Measurements from ENCODE around the gene NACC1.
A peak's percentile ranks its signal among the peaks of the same experiment; 100 is the strongest.

Gene NACC1

DNA sequence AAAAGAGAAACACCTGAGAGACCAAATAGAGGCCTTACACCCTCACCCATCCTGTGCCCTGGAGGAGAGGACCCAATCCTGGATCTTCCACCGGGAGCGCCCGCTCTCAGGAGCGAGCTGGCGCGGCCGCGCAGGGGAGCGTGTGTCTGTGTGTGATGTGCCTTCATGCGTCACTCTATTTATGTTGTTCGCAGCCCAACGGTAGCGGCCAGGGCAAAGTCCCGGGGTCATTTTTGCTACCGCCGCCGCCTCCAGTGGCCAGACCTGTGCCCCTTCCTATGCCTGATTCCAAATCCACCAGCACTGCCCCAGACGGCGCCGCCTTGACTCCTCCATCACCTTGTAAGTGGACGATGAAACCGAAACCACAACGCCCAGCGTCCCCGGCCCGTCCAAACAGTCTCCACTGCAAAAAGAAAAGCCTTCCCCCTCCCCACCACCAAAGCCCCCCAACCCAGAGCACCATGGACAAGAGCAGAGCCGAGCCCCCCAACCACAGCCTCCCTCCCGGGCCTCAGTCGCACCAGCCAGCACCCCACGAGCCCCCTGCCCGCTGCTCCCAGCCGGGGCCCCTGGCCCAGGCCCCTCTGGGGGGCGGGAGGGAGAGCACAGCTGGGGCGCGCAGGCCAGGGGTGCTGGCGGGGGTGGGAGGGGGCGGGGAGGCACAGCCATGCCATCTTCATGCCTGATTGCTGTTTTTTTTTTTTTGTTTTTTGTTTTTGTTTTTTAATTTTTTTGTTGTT is 30.1 kb upstream of the NACC1 start:
- no peak for DNase-seq (ENCODE audit: low read depth in 2 of 3, low spot score in 2 of 3)

DNA sequence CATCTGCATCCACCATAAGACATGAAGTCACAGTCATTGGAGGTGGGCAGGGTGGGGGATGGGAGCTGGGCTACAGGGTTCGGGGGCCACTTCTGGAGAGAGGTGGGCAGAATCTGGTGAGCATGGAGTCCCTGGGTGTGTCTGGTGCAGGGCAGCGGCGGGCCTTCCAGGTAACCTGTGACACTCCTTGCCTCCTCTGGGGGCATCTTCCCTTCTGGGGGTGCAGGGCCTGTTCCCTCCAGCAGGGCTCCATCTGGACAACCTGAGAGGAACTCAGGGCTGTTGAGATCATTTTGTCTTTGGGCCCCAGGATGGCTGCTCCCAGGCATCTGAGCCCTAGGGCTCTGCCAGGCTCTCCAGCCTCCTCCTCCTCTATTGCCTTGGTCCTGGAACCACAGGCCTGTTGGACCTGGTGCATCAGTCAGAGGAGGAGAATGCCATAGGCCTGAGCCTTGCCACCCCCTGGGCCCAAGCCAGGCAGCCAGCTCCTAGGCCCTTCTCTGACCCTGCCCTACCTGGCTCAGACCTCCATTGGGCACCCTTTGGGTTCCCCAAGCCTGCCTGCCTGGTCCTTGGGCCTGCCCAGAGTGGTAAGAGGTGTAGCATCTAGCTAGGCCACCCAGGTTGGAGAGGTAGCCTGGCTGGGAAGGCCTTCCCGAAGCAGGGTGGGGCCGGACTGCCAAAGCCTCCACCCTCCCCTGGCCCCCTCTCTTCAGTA is 28.8 kb upstream of the NACC1 start:
- no peak for DNase-seq (ENCODE audit: low read depth in 2 of 3, low spot score in 2 of 3)

DNA sequence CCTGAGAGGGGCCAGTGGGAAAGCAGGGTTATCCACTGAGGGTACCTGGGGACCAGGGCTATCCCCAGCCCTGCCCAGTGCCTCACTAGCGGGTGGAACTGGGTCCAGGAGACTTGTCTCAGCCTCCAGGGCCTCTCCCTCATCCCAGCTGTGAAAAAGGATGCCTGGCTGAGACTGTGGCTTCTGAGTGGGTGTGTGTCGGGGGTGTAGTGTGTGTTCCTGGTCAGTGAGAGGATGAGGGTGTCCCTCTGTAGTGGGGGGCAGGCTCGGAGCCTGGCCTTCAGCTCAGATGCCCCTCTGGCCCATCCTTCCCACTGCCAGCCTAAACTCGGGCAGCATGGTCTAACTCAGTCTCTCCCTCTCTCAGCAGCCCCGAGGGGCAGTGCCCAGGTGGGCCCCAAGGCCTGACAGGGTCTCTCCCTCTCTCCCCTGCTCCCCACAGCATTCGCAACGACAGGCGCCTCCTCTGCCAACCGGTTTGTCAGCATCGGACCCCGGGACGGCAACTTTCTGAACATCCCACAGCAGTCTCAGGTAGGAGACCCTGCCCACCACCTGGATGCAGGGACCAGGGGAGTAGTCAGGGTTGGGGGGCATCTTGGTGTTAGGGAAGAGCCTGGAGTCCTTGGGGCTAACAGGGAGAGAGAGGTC is 28.1 kb upstream of the NACC1 start:
- no peak for DNase-seq (ENCODE audit: low read depth in 2 of 3, low spot score in 2 of 3)

DNA sequence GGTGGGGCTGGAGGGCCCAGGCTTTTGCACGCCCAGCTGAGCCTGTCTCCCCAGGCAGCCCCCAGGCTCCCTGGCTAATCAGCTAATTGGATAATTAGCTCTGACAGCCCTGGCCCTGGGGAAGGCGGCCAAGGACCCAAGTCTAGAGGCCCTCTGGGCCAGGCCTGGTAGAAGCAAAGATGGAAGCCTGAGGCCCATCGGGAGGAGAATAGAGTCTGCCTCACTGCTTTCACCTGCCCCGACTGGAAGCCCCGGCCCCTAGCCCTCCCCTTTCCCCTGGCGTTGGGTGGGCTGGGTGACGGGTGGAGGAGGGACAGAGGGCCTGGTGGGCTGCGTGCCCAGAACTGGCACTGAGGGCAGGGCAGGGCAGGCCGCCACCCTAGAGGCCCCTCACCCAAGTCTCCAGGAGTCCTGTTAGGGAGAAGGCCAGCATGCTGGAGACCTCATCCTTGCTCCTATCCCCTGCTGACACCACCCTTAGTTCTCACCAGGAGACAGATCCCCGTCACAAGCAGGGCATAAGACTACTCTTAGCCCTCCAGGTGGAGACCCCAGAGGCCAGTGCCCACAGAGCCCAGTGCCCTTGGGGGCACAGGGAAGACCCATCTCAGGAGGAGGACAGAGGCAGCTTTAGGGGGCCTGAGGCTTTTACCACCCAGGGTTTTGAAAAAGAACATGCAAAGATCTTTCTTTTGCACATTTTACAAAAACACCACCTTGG is 27.4 kb upstream of the NACC1 start:
- no peak for DNase-seq (ENCODE audit: low read depth in 2 of 3, low spot score in 2 of 3)

DNA sequence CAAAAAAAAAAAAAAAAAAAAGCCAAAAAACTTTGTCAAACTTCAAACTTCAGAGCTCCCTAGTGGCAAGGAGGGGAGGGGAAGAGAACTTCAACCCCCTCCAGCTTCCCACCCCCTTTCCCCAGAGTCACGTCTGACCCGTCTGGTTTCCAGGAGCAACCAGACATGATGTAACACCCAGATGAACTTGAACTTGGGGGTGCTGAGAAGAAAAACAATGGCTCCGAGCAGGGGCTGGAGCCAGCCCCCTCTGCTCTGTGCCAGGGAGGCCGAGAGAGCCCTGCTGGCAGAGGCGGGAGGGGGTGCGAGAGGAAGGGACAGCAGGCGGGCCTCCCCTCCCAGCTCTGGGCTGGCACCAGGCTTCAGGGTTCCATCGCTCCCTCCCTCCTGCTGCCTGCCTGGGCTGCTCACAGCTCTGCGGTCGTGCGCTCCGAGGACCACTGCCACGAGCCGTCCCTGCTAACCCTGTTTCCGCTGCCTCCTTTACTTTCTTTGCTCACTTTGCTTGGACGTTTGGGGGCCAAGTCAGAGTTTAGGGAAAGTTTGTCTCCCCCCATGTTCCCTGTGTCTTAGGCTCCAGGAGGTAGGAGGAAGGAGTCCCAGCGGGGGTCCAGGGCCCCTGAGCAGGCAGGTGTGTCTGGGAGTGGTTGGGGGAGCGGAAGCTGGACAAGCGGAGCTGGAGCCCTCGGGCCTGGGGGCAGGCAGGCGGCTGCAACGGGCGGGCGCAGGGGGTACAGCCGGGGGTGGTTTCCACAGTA is 26.5 kb upstream of the NACC1 start:
- DNase-seq (ENCODE audit: low read depth in 2 of 3, low spot score in 2 of 3): no peak

DNA sequence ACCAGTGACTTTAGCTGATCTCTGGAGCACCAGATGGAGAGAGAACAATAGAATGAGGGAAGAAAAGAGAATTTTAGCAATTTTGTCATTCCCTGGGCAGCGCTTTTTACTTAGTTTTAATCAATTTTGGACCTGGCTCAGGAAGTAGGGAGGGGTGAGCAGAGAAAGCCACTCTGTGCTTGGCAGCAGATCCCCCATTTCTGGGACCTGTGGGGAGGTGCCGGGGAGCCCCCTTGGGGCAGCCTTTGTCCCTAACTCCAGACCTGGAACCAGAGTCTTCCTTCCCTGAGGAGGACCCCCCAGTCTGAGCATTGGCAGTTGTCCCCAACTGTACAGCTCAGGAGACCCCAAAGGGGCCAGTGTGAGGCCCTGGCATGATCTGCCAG is 25.9 kb upstream of the NACC1 start:
- no peak for DNase-seq (ENCODE audit: low read depth in 2 of 3, low spot score in 2 of 3)

DNA sequence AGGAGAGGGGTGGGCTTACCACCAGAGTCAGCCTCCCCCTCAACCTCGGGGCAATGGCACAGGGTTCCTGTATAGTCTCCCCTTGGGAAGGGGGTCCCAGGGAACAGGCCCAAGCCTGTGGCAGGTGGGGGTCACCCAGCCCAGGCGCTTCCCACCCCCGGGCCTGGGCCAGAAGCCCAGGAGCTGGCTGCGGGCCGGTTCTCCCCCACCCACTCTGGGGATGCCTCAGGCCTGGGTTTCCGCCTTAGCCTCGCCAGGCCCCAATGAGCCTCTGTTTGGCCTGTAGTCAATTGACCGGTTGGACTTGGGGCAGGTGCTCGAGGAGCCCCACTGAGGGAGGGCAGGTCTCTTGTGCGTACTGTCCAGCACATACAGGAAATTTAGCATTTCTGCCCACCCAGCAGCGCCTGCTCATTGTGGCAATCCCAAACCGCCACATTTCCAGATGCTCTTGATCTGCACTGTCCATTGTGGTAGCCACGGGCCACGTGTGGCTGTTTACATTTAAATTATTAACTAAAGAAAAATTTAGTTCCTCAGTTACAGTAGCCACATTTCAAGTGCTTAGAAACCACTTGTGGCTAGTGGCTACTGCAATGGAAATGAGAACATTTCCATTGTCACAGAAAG is 25.3 kb upstream of the NACC1 start:
- DNase-seq (ENCODE audit: low read depth in 2 of 3, low spot score in 2 of 3): no peak

DNA sequence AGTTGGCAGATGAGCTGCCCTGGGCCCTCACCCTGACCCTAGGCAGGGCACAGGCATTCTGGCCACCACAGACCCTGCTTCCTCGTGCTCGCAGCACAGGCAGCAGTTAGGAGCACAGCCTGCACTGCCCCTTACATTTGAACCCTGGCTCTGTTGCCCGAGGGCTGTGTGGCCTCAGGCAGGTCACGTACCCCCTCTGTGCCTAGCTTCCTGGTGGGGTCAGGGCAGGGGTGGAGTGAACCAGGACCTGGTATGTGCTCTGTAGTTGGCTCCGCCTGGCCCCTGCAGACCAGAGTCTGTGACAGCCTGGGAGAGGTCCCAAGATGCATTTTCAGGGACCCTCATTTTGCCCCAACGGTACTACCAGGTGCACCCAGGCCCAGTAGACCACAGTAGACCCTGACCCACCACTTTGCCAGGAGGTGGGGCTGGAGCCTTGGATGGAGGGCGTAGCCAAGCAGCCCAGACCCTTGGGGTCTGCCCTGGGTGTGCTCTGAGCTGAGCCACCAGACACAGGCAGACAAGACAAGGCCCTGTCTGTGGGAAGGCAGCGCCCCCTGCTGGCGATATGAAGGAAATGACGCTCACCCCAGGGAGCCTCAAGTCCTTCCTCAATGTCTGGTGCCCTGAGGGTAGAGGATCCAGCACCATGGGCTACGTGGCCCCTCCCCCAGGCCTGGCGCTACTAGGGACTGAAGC is 24.5 kb upstream of the NACC1 start:
- DNase-seq (ENCODE audit: low read depth in 2 of 3, low spot score in 2 of 3): peak in 1 of 3 experiments; percentile 76

DNA sequence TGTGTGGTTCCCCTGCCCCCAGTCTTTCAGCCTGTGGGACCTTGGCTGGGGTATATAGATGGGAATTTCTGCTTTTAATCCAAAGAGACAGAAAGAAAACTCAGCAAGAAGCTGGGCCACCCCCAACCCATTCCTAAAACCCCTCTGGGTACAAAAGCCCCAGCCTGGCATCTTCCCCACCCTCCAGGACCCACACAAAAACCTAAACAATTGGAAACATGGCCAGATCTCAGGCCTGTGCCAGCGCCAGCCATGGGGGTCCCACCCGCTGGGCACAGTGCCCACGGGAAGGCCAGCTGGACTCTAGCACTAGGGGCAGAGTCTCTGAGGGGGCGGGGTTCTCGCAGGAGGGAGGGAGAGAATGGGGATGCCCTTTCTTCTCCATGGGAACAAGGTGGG is 24.0 kb upstream of the NACC1 start:
- no peak for DNase-seq (ENCODE audit: low read depth in 2 of 3, low spot score in 2 of 3)

DNA sequence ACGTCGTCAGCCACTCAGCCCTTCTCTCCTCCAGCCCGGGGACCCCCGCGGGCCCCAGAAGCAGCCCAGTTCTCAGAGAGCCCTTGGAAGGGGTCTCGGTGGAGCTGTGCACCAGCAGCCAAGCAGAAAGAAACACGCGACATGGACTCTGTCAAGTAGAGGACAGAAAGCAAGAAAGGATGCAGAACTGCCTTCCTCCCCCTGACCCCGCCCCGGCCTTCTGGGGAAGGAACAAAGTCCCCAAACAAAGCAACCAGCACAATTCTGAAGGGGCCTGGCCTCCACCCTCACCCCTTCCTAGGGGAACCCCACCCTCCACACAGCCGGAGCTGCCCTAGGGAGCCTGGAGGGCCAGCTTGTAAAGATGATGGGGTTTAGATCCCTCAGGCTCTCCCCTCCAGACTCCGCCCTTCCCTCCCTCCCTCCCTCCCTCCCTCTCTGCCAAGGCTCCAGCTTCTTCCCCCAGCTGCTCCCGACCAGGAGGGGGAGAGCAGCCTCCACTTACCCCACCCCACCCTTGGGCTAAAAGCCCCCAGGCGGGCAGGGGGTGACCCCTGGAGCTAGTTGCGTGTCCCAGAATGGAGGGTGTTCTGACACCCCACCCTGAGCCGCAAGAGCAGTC is 23.2 kb upstream of the NACC1 start:
- DNase-seq (ENCODE audit: low read depth in 2 of 3, low spot score in 2 of 3): no peak

DNA sequence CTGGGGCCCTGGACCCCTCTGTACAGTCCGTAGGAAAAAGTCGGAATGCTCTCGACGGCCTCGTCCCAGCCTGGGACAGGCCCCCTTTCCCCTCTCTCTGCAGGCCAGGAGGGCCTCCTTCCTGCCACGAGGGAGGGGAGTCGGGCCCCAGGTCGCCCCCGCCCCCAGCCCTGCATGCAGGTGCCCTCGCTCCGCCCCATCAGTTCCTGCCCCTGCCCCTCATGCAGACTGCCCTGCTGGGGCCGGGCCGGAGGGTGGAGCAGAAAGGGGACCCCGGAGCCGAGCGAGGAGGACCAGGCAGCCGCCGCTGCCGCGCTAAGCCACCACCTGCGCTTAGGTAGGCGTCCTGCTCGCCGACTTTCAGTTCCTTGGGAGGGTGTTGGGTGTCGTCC is 22.7 kb upstream of the NACC1 start:
- no peak for DNase-seq (ENCODE audit: low read depth in 2 of 3, low spot score in 2 of 3)

DNA sequence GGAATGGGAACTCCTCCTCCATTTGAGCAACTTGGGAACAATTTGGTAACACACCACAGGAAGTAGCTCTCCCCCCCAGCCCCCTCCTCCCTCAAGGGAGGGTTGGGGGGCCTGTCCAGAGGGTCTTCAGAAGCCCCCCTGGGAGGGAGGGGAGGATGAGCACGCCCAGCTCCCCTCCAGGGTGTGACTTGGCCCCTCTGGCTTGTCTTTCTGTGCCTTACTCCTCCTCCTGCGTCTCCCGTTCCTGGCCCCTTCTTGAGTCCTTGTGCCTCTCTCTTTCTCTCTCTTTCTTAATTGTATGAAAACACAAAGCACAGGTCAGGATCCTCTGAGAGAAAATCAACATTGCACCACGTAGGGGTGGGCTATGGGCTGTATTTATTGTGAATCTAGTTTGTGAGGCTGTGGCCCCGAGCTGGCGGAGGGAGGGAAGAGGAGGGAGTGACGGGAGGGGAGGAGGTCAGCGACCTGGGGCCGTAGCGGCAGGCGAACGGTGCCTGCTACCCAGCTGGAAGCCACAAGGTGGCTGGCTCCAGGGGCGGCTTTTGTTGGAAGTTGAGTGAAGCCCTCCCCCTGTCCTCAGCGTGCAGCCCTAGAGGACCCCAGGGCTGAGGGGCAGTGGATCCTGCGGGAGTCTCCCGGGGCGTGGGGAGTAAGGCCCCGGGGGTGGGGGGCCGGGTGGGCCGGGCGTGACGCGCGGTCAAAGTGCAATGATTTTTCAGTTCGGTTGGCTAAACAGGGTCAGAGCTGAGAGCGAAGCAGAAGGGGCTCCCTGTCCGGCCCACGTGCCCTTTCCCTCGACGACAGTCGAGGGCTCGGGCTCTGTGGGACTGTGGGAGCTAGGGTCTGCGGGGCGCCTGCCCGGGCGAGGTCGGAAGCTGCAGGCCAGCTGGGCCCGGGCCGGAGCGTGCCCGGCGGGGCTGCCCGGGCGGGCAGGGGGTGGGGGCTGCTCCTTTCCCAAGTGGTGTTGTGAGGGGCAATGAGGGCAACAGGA is 21.8 kb upstream of the NACC1 start:
- DNase-seq (ENCODE audit: low read depth in 2 of 3, low spot score in 2 of 3): no peak

DNA sequence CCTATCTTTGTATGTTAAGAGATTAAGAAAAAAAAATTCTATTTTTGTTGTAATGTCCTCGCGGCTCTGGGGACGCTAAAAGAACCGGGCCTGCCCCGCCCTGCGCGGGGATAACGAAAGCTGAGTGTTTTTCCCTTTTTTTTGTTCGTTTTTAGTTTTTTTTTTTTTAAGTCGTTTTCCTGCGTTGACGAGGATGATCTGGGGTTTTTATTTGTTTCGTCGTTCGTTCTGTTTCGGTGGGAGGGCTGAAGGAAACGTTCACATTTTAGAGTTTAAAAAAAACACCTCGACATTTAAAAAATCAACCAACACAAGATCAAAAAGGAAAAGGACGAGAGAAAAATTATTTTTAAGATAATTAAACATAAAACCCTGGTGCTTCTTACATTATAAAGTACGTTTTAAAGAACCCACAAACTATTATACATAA is 21.0 kb upstream of the NACC1 start:
- no peak for DNase-seq (ENCODE audit: low read depth in 2 of 3, low spot score in 2 of 3)

DNA sequence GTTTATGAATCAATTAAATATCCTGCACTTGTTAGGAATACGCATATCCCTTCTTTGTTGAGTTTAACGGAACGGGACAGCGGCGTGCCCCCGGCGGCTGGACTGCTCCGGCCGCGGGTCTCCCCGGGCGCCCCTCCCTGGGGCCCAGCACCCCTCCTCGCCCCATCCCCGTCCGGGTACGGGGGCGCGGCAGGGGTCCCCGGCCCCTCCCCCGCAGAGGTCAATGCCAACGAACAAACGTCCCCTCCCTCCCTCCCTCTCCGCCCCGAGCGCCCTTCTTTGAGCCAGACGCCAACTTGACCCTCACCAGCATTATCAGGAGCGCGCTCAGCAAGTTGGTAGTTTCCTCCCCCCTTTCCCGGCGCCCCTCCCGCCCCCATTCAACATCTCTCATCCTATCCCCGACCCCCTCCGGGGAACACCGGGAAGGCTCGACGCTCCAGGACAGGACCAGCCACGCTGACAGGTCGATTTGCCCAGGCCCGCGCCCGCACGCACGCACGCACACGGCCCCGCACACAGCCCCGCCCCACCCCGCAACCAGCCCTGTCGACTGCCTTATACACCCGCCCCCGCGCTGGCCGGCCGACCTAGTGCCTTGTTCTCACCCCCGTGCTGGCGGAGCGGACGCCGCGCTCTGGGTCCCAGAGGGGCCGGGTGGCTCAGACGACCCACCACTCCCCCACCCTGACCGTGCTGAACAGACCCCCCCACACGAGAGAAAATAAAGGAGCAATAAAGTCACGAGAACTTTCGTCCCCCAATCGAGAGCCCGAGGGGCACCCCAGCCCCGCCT is 20.4 kb upstream of the NACC1 start:
- no peak for DNase-seq (ENCODE audit: low read depth in 2 of 3, low spot score in 2 of 3)

DNA sequence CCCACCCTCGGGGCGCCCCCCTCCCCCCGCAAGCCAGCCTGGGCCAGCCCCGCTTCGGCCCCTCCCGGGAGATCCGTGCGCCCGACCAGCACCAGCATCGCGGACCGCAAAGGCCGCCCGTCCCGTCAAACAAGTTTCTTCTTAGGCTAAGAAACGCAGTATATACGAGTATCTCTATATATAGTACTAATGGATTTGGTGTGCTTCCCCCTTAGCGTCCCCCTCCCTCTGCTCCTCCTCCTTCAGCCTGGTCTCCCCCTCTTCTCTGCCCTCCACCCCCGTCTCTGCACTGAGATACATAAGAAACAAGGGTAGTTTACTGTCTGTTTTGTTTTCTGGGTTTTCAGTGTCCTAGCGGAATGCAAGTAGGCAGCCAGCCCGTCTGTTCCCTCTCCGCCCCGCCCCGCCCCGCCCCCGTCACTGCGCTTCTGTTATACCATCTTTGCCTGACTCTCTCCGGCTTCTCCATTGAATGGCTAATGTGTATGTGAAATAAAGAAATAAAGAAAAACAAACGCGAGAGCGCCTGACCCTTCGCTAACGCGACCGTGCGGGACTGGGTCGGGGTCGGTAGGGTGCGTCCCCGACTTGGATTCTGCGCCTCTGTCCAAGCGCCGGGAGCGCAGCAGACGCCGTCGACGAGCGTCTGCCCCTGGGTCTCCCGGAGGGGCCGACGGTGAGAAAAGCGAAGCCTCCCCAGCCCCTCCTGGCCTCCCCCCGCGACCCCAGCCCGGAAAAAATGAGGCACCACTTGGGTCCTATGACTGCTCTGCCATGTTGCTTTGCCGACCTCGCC is 19.6 kb upstream of the NACC1 start:
- no peak for DNase-seq (ENCODE audit: low read depth in 2 of 3, low spot score in 2 of 3)

All from activated CD8-positive, alpha-beta memory T cell treated with anti-CD3 and anti-CD28 coated beads for 48 hours (primary cell).